ENCODE measurements around the gene FNDC3B.

The FNDC3B gene

GRCh38 chr3:172203522-172204258, 164.3 kb downstream of the FNDC3B start:
- Histone ChIP-seq H3K36me3 (ENCODE audit: control insufficient read depth, insufficient read depth, low read length) (peaks cover 31% of the 10 kb centered on the region), H3K9me3 (ENCODE audit: control insufficient read depth, low read length) (no peaks in the 10 kb centered on the region), H3K4me1 (ENCODE audit: control insufficient read depth, insufficient read depth, low read length, poor library complexity, severe bottlenecking) (peaks cover 23% of the 10 kb centered on the region), H3K27ac (ENCODE audit: low read depth, low read length, severe bottlenecking) (peak overlapping the region; percentile 58), H3K4me3 (ENCODE audit: extremely low read depth, insufficient read depth, low read length, poor library complexity, severe bottlenecking) (no peak overlapping the region)
- 73% methylated on average over 5 to 7 of the region's 9 CpGs for WGBS, 2 experiments (ENCODE audit: insufficient coverage in 2 of 2)

DNA sequence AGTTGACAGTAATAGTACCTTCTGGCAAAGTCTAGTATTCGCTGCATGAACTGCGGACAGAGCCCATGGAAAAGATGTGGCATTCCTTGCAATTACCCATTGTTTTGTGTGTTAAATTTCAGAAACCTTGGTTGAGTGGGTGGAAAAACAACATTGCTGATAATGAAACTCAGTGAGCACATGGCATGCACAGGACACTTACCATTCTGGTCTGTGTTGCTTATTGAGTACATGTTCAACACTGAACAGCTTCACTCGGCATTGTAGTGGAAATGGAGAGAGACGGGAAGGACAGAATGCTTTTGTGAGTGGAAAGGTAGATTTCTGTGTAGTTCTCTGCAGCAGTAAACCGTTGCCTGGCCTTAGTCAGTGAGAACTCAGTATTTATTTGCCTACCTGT, 165.3 kb downstream of the FNDC3B start:
- Histone ChIP-seq H3K9me3 (ENCODE audit: control insufficient read depth, low read length) (no peaks in the 10 kb centered on the region), H3K4me3 (ENCODE audit: extremely low read depth, insufficient read depth, low read length, poor library complexity, severe bottlenecking) (no peak overlapping the region), H3K4me1 (ENCODE audit: control insufficient read depth, insufficient read depth, low read length, poor library complexity, severe bottlenecking) (peaks cover 33% of the 10 kb centered on the region), H3K27ac (ENCODE audit: low read depth, low read length, severe bottlenecking) (no peak overlapping the region), H3K36me3 (ENCODE audit: control insufficient read depth, insufficient read depth, low read length) (peaks cover 31% of the 10 kb centered on the region)
- WGBS, 2 experiments (ENCODE audit: insufficient coverage in 2 of 2): 95% methylated on average over 3 to 5 of the region's 5 CpGs

- peaks cover 18% of the 10 kb centered on the region for H3K4me1 ChIP-seq (ENCODE audit: control insufficient read depth, insufficient read depth, low read length, poor library complexity, severe bottlenecking)
- no peak overlapping the region for H3K4me3 ChIP-seq (ENCODE audit: extremely low read depth, insufficient read depth, low read length, poor library complexity, severe bottlenecking)
- WGBS, 2 experiments (ENCODE audit: insufficient coverage in 2 of 2): 80 to 87% methylated on average over 12 to 14 of the region's 20 CpGs
- H3K27ac ChIP-seq (ENCODE audit: low read depth, low read length, severe bottlenecking): no peak overlapping the region
- no peaks in the 10 kb centered on the region for H3K9me3 ChIP-seq (ENCODE audit: control insufficient read depth, low read length)
- H3K36me3 ChIP-seq (ENCODE audit: control insufficient read depth, insufficient read depth, low read length): peaks cover 43% of the 10 kb centered on the region
These were observed 169.4 kb downstream of the FNDC3B start for GRCh38 chr3:172208586-172209332.

DNA sequence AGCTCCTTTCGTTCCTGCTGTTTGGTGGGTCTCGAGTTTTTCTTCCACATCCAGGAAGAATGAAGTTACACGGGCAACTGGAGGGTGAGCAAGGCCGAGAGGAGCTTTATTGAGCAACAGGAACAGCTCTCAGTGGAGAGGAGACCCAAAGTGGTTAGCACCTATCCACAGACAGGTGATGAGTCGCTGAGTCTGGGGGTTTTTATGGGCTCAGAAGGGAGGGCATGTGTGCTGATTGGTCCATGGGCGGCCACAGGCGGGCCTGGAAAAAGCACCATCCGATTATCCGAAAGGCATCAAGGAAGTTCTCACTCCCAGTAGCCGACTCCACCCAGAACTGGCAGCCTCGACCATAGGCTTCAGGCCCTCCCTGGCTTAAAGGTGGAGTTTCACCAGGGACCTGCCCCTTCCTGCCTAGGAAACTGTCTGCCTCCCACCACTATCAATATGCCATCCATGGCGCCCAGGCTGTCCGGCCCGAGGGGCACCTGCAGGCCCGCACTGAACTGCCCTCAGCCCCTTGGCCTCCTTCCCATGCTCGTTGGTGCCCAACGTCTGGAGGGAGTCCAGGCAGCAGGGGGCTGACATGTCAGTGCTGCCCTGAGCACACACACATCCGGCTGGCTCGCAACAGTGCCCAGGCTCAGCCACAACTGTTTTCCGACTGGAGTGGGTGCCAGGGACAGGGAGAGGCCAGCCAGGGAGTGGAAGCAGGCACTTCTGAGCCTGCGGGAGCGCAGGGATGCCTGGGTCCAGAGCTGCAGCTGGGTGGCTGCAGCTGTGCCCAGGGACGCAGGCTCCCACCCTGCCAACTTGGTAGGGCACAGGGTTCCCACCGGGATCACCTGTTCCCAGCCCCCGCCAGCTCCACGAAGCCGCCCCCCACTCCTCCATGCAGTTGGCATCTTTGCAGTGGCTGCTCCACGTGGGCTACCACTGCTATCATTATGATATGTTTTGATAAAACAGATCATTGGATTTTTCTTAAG, 170.2 kb downstream of the FNDC3B start:
- Histone ChIP-seq H3K27ac (ENCODE audit: low read depth, low read length, severe bottlenecking) (no peak overlapping the region), H3K9me3 (ENCODE audit: control insufficient read depth, low read length) (no peaks in the 10 kb centered on the region), H3K36me3 (ENCODE audit: control insufficient read depth, insufficient read depth, low read length) (peaks cover 35% of the 10 kb centered on the region), H3K4me1 (ENCODE audit: control insufficient read depth, insufficient read depth, low read length, poor library complexity, severe bottlenecking) (peaks cover 19% of the 10 kb centered on the region), H3K4me3 (ENCODE audit: extremely low read depth, insufficient read depth, low read length, poor library complexity, severe bottlenecking) (no peak overlapping the region)
- WGBS, 2 experiments (ENCODE audit: insufficient coverage in 2 of 2): 91 to 94% methylated on average over 22 of the region's 28 CpGs

DNA sequence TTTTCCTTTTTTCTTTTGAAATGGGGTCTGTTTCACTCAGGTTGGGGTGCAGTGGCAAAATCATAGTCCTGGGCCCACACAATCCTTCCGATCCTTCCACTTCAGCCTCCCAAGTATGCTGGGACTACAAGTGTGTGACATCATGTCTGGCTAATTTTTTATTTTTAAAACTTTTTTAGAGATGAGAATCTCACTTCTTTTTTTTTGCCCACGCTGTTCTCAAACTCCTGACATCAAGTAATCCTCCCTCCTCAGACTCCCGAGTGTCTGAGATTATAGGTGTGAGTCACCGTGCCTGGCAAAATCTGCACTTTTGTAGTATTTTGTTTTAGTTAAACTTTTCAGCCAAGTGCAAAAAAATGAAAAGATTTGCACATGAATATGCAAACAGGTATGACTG, 171.0 kb downstream of the FNDC3B start:
- peaks cover 28% of the 10 kb centered on the region for H3K36me3 ChIP-seq (ENCODE audit: control insufficient read depth, insufficient read depth, low read length)
- WGBS, 2 experiments (ENCODE audit: insufficient coverage in 2 of 2): 80 to 100% methylated on average over 1 of the region's 4 CpGs
- no peak overlapping the region for H3K4me3 ChIP-seq (ENCODE audit: extremely low read depth, insufficient read depth, low read length, poor library complexity, severe bottlenecking)
- H3K9me3 ChIP-seq (ENCODE audit: control insufficient read depth, low read length): no peaks in the 10 kb centered on the region
- peaks cover 19% of the 10 kb centered on the region for H3K4me1 ChIP-seq (ENCODE audit: control insufficient read depth, insufficient read depth, low read length, poor library complexity, severe bottlenecking)
- H3K27ac ChIP-seq (ENCODE audit: low read depth, low read length, severe bottlenecking): no peak overlapping the region

GRCh38 chr3:172211123-172211522, 171.7 kb downstream of the FNDC3B start:
- H3K4me3 ChIP-seq (ENCODE audit: extremely low read depth, insufficient read depth, low read length, poor library complexity, severe bottlenecking): no peak overlapping the region
- H3K4me1 ChIP-seq (ENCODE audit: control insufficient read depth, insufficient read depth, low read length, poor library complexity, severe bottlenecking): peaks cover 19% of the 10 kb centered on the region
- 88 to 100% methylated on average over 1 of the region's 2 CpGs for WGBS, 2 experiments (ENCODE audit: insufficient coverage in 2 of 2)
- peaks cover 26% of the 10 kb centered on the region for H3K36me3 ChIP-seq (ENCODE audit: control insufficient read depth, insufficient read depth, low read length)
- no peak overlapping the region for H3K27ac ChIP-seq (ENCODE audit: low read depth, low read length, severe bottlenecking)
- no peaks in the 10 kb centered on the region for H3K9me3 ChIP-seq (ENCODE audit: control insufficient read depth, low read length)

- peaks cover 24% of the 10 kb centered on the region for H3K36me3 ChIP-seq (ENCODE audit: control insufficient read depth, insufficient read depth, low read length)
- H3K4me3 ChIP-seq (ENCODE audit: extremely low read depth, insufficient read depth, low read length, poor library complexity, severe bottlenecking): no peak overlapping the region
- no peaks in the 10 kb centered on the region for H3K9me3 ChIP-seq (ENCODE audit: control insufficient read depth, low read length)
- no peak overlapping the region for H3K27ac ChIP-seq (ENCODE audit: low read depth, low read length, severe bottlenecking)
- 100% methylated on average over 2 of the region's 2 CpGs for WGBS, 2 experiments (ENCODE audit: insufficient coverage in 2 of 2)
- H3K4me1 ChIP-seq (ENCODE audit: control insufficient read depth, insufficient read depth, low read length, poor library complexity, severe bottlenecking): peaks cover 21% of the 10 kb centered on the region
These were observed 173.8 kb downstream of the FNDC3B start for GRCh38 chr3:172213200-172213599.

GRCh38 chr3:172213904-172214303, 174.5 kb downstream of the FNDC3B start:
- Histone ChIP-seq H3K4me3 (ENCODE audit: extremely low read depth, insufficient read depth, low read length, poor library complexity, severe bottlenecking) (no peak overlapping the region), H3K27ac (ENCODE audit: low read depth, low read length, severe bottlenecking) (peak overlapping the region; percentile 26), H3K4me1 (ENCODE audit: control insufficient read depth, insufficient read depth, low read length, poor library complexity, severe bottlenecking) (peaks cover 22% of the 10 kb centered on the region), H3K36me3 (ENCODE audit: control insufficient read depth, insufficient read depth, low read length) (peaks cover 28% of the 10 kb centered on the region), H3K9me3 (ENCODE audit: control insufficient read depth, low read length) (no peaks in the 10 kb centered on the region)
- WGBS, 2 experiments (ENCODE audit: insufficient coverage in 2 of 2): 71 to 75% methylated on average over 1 to 2 of the region's 4 CpGs

DNA sequence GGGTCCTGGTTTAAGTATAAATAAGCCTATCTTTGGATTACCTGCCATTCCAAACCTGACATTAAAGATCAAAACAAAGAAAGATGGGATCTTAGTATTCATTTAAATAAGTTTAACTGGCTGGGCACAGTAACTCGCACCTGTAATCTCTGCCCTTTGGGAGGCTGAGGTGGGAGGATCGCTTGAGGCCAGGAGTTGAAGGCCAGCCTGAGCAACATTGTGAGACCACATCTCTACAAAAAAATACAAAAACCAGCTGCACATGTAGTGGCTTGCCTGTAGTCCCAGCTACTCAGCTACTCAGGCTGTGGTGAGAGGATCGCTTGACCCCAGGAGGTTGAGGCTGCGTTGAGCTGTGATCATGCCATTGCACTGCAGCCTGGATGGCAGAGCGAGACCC, 176.9 kb downstream of the FNDC3B start:
- H3K4me3 ChIP-seq (ENCODE audit: extremely low read depth, insufficient read depth, low read length, poor library complexity, severe bottlenecking): no peak overlapping the region
- peaks cover 18% of the 10 kb centered on the region for H3K4me1 ChIP-seq (ENCODE audit: control insufficient read depth, insufficient read depth, low read length, poor library complexity, severe bottlenecking)
- 91 to 97% methylated on average over 3 to 5 of the region's 5 CpGs for WGBS, 2 experiments (ENCODE audit: insufficient coverage in 2 of 2)
- no peak overlapping the region for H3K27ac ChIP-seq (ENCODE audit: low read depth, low read length, severe bottlenecking)
- no peaks in the 10 kb centered on the region for H3K9me3 ChIP-seq (ENCODE audit: control insufficient read depth, low read length)
- H3K36me3 ChIP-seq (ENCODE audit: control insufficient read depth, insufficient read depth, low read length): peaks cover 14% of the 10 kb centered on the region

- peaks cover 25% of the 10 kb centered on the region for H3K4me1 ChIP-seq (ENCODE audit: control insufficient read depth, insufficient read depth, low read length, poor library complexity, severe bottlenecking)
- H3K4me3 ChIP-seq (ENCODE audit: extremely low read depth, insufficient read depth, low read length, poor library complexity, severe bottlenecking): no peak overlapping the region
- 90 to 96% methylated on average over 3 of the region's 3 CpGs for WGBS, 2 experiments (ENCODE audit: insufficient coverage in 2 of 2)
- peaks cover 12% of the 10 kb centered on the region for H3K36me3 ChIP-seq (ENCODE audit: control insufficient read depth, insufficient read depth, low read length)
- no peaks in the 10 kb centered on the region for H3K9me3 ChIP-seq (ENCODE audit: control insufficient read depth, low read length)
- H3K27ac ChIP-seq (ENCODE audit: low read depth, low read length, severe bottlenecking): no peak overlapping the region
These were observed 177.5 kb downstream of the FNDC3B start for GRCh38 chr3:172216911-172217310.
